Left renal pelvis (tissue), 4 donors: ENCODE results near the gene MUS81. TPM values are rescaled to one million over a fixed set of nuclear protein-coding genes. Genes with fewer than 3 reads are reported as not detected.

Experiments
- DNase-seq, 4 donors: peaks; one replicate each; pipeline ENCODE4 v3.0.0-alpha.2; 2013; ENCODE audit warnings: low read depth in 4 of 4, low spot score in 3 of 4
- polyA plus RNA-seq, 4 donors: library from polyadenylated mRNA; unstranded; fragments of 120-200 nt; gene quantifications; one replicate each; pipeline ENCODE4 v1.2.1, GENCODE V29; 2013; ENCODE audit not compliant: insufficient read length in 4 of 4

The MUS81 gene
- polyA plus RNA-seq, 4 donors = 40.5 to 64.2 (median 48.2) TPM

GRCh38 chr11:65907878-65908277, 47.6 kb downstream of the MUS81 start:
- no peak for DNase-seq

DNA sequence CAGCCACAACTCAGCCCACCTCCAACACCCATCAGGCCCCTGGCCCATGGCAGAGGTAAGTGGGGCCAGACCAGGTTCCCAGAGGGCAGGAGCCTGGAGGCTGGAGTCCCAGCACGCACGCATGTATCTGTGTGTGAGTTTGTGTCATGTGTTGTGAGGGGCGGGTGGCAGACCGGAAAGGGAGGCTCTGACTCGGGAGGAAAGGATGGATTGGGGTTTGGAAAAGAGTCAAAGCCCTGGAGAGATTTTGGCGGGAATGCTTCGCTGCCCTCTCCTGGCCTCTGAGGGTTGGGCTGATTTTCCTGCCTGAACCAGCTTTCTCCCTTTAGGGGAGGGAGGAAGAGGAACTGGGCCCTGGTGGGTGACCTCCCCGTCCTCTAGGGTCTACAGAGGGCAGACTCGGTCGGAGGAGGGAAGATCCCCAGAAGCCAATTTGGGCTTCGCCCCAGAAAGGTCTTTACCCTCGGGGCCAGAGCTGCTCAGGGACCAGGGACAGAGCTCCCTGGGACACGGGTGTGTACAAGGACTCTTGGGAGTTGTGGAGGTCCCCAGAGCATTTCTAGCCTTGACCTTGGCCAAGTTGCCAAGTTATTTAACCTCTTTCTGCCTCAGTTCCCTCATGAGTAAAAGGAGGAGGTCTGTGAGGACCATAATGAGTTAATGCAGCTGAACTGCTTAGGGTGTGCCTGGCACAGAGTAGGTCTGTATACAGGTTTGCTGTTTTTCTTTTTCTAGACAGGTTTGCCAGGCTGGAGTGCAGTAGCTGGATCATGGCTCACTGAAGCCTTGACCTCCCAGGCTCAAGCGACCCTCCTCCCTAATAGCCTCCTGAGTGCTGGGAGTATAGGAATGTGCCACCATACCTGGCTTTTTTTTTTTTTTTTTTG, 51.7 kb downstream of the MUS81 start:
- DNase-seq = no peak

GRCh38 chr11:65912845-65913244, 52.6 kb downstream of the MUS81 start:
- DNase-seq = no peak

DNA sequence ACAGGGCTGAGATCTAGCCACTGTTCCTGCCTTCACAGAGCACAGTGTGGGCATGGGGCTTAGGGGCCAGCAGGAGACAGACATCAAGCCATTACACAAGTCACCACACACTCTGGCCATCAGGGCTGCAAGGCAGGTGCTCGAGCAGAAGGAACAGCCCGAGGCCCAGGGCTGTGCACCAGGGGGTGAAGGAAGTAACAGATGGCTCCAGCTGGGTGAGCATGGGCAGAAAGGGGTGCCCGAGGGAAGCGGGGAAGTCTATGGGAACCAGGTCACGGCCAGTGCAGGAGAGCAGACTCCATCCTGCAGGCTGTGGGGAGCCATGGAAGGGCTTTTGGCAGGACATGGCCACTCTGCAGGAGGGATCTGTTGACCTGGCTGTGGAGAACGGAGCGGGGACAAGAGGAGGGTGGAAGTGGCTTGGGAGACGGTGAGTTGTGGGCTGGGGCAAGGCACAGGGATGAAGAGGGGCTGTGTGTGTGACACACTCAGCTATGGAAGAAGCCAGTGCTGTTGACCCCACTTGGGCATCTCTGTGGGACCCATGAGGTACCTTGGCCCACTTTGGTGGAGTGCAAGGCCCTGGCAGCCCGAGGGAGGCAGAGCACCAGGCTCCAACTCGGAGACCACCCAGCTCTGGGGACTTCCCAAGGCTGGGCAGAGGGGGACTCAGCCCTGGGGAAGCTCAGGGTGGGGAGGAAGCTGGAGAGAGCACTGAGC, 55.0 kb downstream of the MUS81 start:
- DNase-seq = no peak

GRCh38 chr11:65915821-65916251, 55.6 kb downstream of the MUS81 start:
- DNase-seq = no peak

Other genes starting within 250 kb of the MUS81 start
- 10 to 100 TPM; 24.9 to 47.5 (median 34.7) TPM for gene MAP3K11, start 246.2 kb upstream of the MUS81 start, polyA plus RNA-seq
- 10 to 100 TPM; 20.3 to 37.9 (median 28.1) TPM for gene PCNX3, start 244.7 kb upstream of the MUS81 start, polyA plus RNA-seq
- 10 to 100 TPM; 20.5 to 46.5 (median 34.1) TPM for gene SIPA1, start 222.3 kb upstream of the MUS81 start, polyA plus RNA-seq
- 10 to 100 TPM; 50.0 to 62.9 (median 58.8) TPM for gene RELA, start 197.5 kb upstream of the MUS81 start, polyA plus RNA-seq
- gene KAT5, start 148.2 kb upstream of the MUS81 start, polyA plus RNA-seq = 10 to 100 TPM; 47.9 to 80.4 (median 65.7) TPM
- 10 to 100 TPM; 32.0 to 59.4 (median 36.5) TPM for gene RNASEH2C, start 139.6 kb upstream of the MUS81 start, polyA plus RNA-seq
- gene AP5B1, start 79.5 kb upstream of the MUS81 start, polyA plus RNA-seq = 1 to 10 TPM; 2.7 to 9.7 (median 6.0) TPM
- 10 to 100 TPM in 2 of 4 donors, 1 to 10 TPM in 1, under 1 TPM in 1; 0.23 to 15.9 (median 9.9) TPM for gene OVOL1, start 73.4 kb upstream of the MUS81 start, polyA plus RNA-seq
- 1 to 10 TPM; 2.0 to 4.1 (median 2.9) TPM for gene SNX32, start 26.5 kb upstream of the MUS81 start, polyA plus RNA-seq
- 100 to 1,000 TPM; 672 to 810 (median 730) TPM for gene CFL1, start 2.3 kb upstream of the MUS81 start, polyA plus RNA-seq
- gene EFEMP2, start 12.4 kb downstream of the MUS81 start, polyA plus RNA-seq = 100 to 1,000 TPM; 102 to 212 (median 121) TPM
- gene CTSW, start 19.4 kb downstream of the MUS81 start, polyA plus RNA-seq = 1 to 10 TPM in 2 of 4 donors, under 1 TPM in 2; 0.92 to 1.4 (median 1.1) TPM
- gene FIBP, start 28.0 kb downstream of the MUS81 start, polyA plus RNA-seq = 10 to 100 TPM; 65.4 to 95.5 (median 90.1) TPM
- 10 to 100 TPM in 2 of 4 donors, 1 to 10 TPM in 2; 4.8 to 15.0 (median 9.7) TPM for gene CCDC85B, start 30.2 kb downstream of the MUS81 start, polyA plus RNA-seq
- gene FOSL1, start 40.0 kb downstream of the MUS81 start, polyA plus RNA-seq = under 1 TPM in 2 of 4 donors, not detected in 2; 0.23 to 0.30 TPM
- 10 to 100 TPM; 36.8 to 50.2 (median 38.8) TPM for gene C11orf68, start 58.6 kb downstream of the MUS81 start, polyA plus RNA-seq
- 100 to 1,000 TPM in 1 of 4 donors, 10 to 100 TPM in 3; 73.8 to 106 (median 81.9) TPM for gene DRAP1, start 59.0 kb downstream of the MUS81 start, polyA plus RNA-seq
- gene TSGA10IP, start 85.0 kb downstream of the MUS81 start, polyA plus RNA-seq = not detected
- 10 to 100 TPM; 41.9 to 57.8 (median 47.7) TPM for gene SART1, start 101.3 kb downstream of the MUS81 start, polyA plus RNA-seq
- 10 to 100 TPM; 18.6 to 31.6 (median 27.8) TPM for gene EIF1AD, start 141.7 kb downstream of the MUS81 start, polyA plus RNA-seq
- gene BANF1, start 142.1 kb downstream of the MUS81 start, polyA plus RNA-seq = 100 to 1,000 TPM; 256 to 283 (median 266) TPM
- gene CST6, start 151.6 kb downstream of the MUS81 start, polyA plus RNA-seq = not detected
- gene CATSPER1, start 166.0 kb downstream of the MUS81 start, polyA plus RNA-seq = not detected
- 1 to 10 TPM; 3.5 to 7.1 (median 4.3) TPM for gene GAL3ST3, start 188.7 kb downstream of the MUS81 start, polyA plus RNA-seq
- gene SF3B2, start 191.9 kb downstream of the MUS81 start, polyA plus RNA-seq = 100 to 1,000 TPM; 185 to 261 (median 236) TPM
- gene PACS1, start 209.8 kb downstream of the MUS81 start, polyA plus RNA-seq = 10 to 100 TPM; 43.6 to 60.4 (median 49.3) TPM